HEK293 (cell line): Measurements from ENCODE around the gene SULT1A3.
"Not testable (repeated sequence)": the region's sequence is repeated elsewhere in the genome, so short reads cannot be mapped to it uniquely, and the experiment has no call there.

Experiments used
- CTCF ChIA-PET: fragments of 350-600 bp; formaldehyde crosslinking; extraction: SDS; loops from one replicate; lab custom pipeline; 2021; ENCODE audit warnings: antibody characterized with exemption; lab: Yijun Ruan, JAX
- POLR2A ChIA-PET: fragments of 300-600 bp; formaldehyde crosslinking; extraction: SDS; loops from one replicate; lab custom pipeline; 2020; ENCODE audit warnings: antibody characterized with exemption, inconsistent platforms; lab: Yijun Ruan, JAX
- H3K27ac ChIP-seq: fragments of 200-500 bp; sonication (Bioruptor generic); 2 replicates; pipeline ENCODE4 v1.5.1; 2014; ENCODE audit warnings: low read depth, low read length, control low read depth, inconsistent platforms; ENCODE audit errors: extremely low read depth
- H3K36me3 ChIP-seq, 2 experiments: fragments of 200-500 bp in 1 of 2; sonication (Bioruptor generic) in 1 of 2; 1 replicate in 1 of 2; 2 replicates in 1 of 2; pipeline ENCODE4 v1.5.1; 2014 to 2017; ENCODE audit warnings: inconsistent platforms in 2 of 2, low read length in 2 of 2; ENCODE audit not compliant: control insufficient read depth in 2 of 2, insufficient read depth in 1 of 2
- H3K4me1 ChIP-seq: fragments of 200-500 bp; sonication (Bioruptor generic); 2 replicates; pipeline ENCODE4 v1.5.1; 2014; ENCODE audit warnings: mild to moderate bottlenecking, low read length, inconsistent platforms; ENCODE audit not compliant: control insufficient read depth, insufficient read depth
- H3K4me3 ChIP-seq: 2 replicates; pipeline ENCODE4 v1.5.1; 2011; ENCODE audit warnings: low read depth, mild to moderate bottlenecking, control low read depth, low read length, moderate library complexity
- H3K9me3 ChIP-seq: fragments of 200-500 bp; sonication (Bioruptor generic); 2 replicates; pipeline ENCODE4 v1.5.1; 2014; ENCODE audit warnings: low read depth, low read length, inconsistent platforms; ENCODE audit not compliant: control insufficient read depth, insufficient read depth
- AEBP2 ChIP-seq: fragments of 450-650 bp; formaldehyde crosslinking; IDR thresholded peaks from 2 replicates; pipeline ENCODE4 v1.5.1; 2016; ENCODE audit warnings: missing biosample characterization, missing genetic modification characterization, borderline replicate concordance
- WT1 ChIP-seq: fragments of 450-650 bp; formaldehyde crosslinking; IDR thresholded peaks from 2 replicates; pipeline ENCODE4 v1.5.1; 2016; ENCODE audit warnings: missing biosample characterization, missing genetic modification characterization
- ZBTB10 ChIP-seq: fragments of 450-650 bp; formaldehyde crosslinking; IDR thresholded peaks from 2 replicates; pipeline ENCODE4 v1.5.1; 2016; ENCODE audit warnings: missing biosample characterization, missing genetic modification characterization
- ZNF140 ChIP-seq: fragments of 450-650 bp; formaldehyde crosslinking; IDR thresholded peaks from 2 replicates; pipeline ENCODE4 v1.5.1; 2016; ENCODE audit warnings: missing biosample characterization, missing genetic modification characterization
- ZNF18 ChIP-seq: fragments of 450-650 bp; formaldehyde crosslinking; IDR thresholded peaks from 2 replicates; pipeline ENCODE4 v1.5.1; 2016; ENCODE audit warnings: missing biosample characterization, missing genetic modification characterization
- ZNF184 ChIP-seq: fragments of 450-650 bp; IDR thresholded peaks from 2 replicates; pipeline ENCODE4 v1.5.1; 2018; ENCODE audit warnings: missing biosample characterization, mild to moderate bottlenecking, missing genetic modification characterization
- ZNF2 ChIP-seq: fragments of 450-650 bp; formaldehyde crosslinking; IDR thresholded peaks from 2 replicates; pipeline ENCODE4 v1.5.1; 2016; ENCODE audit warnings: missing biosample characterization, missing genetic modification characterization
- ZNF221 ChIP-seq: fragments of 450-650 bp; formaldehyde crosslinking; IDR thresholded peaks from 2 replicates; pipeline ENCODE4 v1.5.1; 2017; ENCODE audit warnings: missing biosample characterization, missing genetic modification characterization, borderline replicate concordance
- ZNF280C ChIP-seq: fragments of 450-650 bp; formaldehyde crosslinking; IDR thresholded peaks from 2 replicates; pipeline ENCODE4 v1.5.1; 2016; ENCODE audit warnings: missing biosample characterization, missing genetic modification characterization
- ZNF354C ChIP-seq: fragments of 450-650 bp; formaldehyde crosslinking; IDR thresholded peaks from 2 replicates; pipeline ENCODE4 v1.5.1; 2016; ENCODE audit warnings: missing biosample characterization, missing genetic modification characterization, low read depth, borderline replicate concordance
- ZNF423 ChIP-seq: fragments of 450-650 bp; formaldehyde crosslinking; IDR thresholded peaks from 2 replicates; pipeline ENCODE4 v1.5.1; 2016; ENCODE audit warnings: missing biosample characterization, missing genetic modification characterization
- ZNF473 ChIP-seq: fragments of 450-650 bp; formaldehyde crosslinking; IDR thresholded peaks from 2 replicates; pipeline ENCODE4 v1.5.1; 2017; ENCODE audit warnings: missing biosample characterization, missing genetic modification characterization
- TF ChIP-seq, protein P1 (sequence below): fragments of 450-650 bp; formaldehyde crosslinking; IDR thresholded peaks from 2 replicates; pipeline ENCODE4 v1.5.1; 2016; ENCODE audit warnings: missing biosample characterization, missing genetic modification characterization
- TF ChIP-seq, protein P2 (sequence below): fragments of 450-650 bp; formaldehyde crosslinking; IDR thresholded peaks from 2 replicates; pipeline ENCODE4 v1.5.1; 2016; ENCODE audit warnings: missing biosample characterization, missing genetic modification characterization

Gene SULT1A3

GRCh38 chr16:30163538-30163937, 35.5 kb upstream of the SULT1A3 start (continued):
- TF ChIP-seq, protein P1, sequence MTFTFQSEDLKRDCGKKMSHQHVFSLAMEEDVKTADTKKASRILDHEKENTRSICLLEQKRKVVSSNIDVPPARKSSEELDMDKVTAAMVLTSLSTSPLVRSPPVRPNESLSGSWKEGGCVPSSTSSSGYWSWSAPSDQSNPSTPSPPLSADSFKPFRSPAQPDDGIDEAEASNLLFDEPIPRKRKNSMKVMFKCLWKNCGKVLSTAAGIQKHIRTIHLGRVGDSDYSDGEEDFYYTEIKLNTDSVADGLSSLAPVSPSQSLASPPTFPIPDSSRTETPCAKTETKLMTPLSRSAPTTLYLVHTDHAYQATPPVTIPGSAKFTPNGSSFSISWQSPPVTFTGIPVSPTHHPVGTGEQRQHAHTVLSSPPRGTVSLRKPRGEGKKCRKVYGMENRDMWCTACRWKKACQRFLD (tag by site-specific recombination), result no peak

GRCh38 chr16:30166202-30166902, 32.7 kb upstream of the SULT1A3 start:
- H3K4me3 ChIP-seq, result no peak overlapping the region
- no peaks in the 10 kb centered on the region for H3K9me3 ChIP-seq
- ChIA-PET CTCF (no interaction called here), POLR2A (no interaction called here)
- no peak overlapping the region for H3K27ac ChIP-seq
- TF ChIP-seq ZNF280C (tag by site-specific recombination) (no peak), ZNF18 (tag by site-specific recombination) (no peak), ZNF2 (tag by site-specific recombination) (no peak), WT1 (no peak), ZNF221 (no peak), ZBTB10 (no peak), ZNF184 (tag by site-specific recombination) (no peak), ZNF354C (tag by site-specific recombination) (no peak), AEBP2 (tag by site-specific recombination) (no peak), ZNF423 (tag by site-specific recombination) (no peak), ZNF473 (tag by site-specific recombination) (no peak), ZNF140 (tag by site-specific recombination) (no peak)
- TF ChIP-seq, protein P2, sequence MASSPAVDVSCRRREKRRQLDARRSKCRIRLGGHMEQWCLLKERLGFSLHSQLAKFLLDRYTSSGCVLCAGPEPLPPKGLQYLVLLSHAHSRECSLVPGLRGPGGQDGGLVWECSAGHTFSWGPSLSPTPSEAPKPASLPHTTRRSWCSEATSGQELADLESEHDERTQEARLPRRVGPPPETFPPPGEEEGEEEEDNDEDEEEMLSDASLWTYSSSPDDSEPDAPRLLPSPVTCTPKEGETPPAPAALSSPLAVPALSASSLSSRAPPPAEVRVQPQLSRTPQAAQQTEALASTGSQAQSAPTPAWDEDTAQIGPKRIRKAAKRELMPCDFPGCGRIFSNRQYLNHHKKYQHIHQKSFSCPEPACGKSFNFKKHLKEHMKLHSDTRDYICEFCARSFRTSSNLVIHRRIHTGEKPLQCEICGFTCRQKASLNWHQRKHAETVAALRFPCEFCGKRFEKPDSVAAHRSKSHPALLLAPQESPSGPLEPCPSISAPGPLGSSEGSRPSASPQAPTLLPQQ (tag by site-specific recombination), result no peak
- TF ChIP-seq, all 188 proteins: peak for 0
- H3K4me1 ChIP-seq, result no peaks in the 10 kb centered on the region
- H3K36me3 ChIP-seq, result no peaks in the 10 kb centered on the region

DNA sequence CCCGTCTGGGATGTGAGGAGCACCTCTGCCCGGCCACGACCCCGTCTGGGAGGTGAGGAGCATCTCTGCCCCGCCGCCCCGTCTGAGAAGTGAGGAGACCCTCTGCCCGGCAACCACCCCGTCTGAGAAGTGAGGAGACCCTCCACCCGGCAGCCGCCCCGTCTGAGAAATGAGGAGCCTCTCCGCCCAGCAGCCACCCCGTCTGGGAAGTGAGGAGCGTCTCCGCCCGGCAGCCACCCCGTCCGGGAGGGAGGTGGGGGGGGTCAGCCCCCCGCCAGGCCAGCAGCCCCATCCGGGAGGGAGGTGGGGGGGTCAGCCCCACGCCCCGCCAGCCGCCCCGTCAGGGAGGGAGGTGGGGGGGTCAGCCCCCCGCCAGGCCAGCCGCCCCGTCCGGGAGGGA, 30.3 kb upstream of the SULT1A3 start:
- POLR2A ChIA-PET, H3K27ac ChIP-seq, H3K4me3 ChIP-seq, CTCF ChIA-PET, H3K4me1 ChIP-seq, H3K9me3 ChIP-seq, H3K36me3 ChIP-seq: not testable (repeated sequence)

GRCh38 chr16:30169416-30169815, 29.6 kb upstream of the SULT1A3 start:
- CTCF ChIA-PET, result not testable (repeated sequence)

GRCh38 chr16:30170145-30170544, 28.9 kb upstream of the SULT1A3 start:
- H3K4me3 ChIP-seq, H3K9me3 ChIP-seq, H3K36me3 ChIP-seq, CTCF ChIA-PET, H3K4me1 ChIP-seq, H3K27ac ChIP-seq, POLR2A ChIA-PET: not testable (repeated sequence)

More at GRCh38 chr16:30169416-30169815, 29.6 kb upstream of the SULT1A3 start:
- POLR2A ChIA-PET, H3K27ac ChIP-seq, H3K4me3 ChIP-seq, H3K4me1 ChIP-seq, H3K9me3 ChIP-seq, H3K36me3 ChIP-seq: not testable (repeated sequence)
